ENCODE results near the gene CDC42SE2. TPM values are rescaled to one million over a fixed set of nuclear protein-coding genes. Genes with fewer than 3 reads are reported as not detected.

Gene CDC42SE2
- total RNA-seq, 1 experiment from 2014 or later: 22.5 TPM

DNA sequence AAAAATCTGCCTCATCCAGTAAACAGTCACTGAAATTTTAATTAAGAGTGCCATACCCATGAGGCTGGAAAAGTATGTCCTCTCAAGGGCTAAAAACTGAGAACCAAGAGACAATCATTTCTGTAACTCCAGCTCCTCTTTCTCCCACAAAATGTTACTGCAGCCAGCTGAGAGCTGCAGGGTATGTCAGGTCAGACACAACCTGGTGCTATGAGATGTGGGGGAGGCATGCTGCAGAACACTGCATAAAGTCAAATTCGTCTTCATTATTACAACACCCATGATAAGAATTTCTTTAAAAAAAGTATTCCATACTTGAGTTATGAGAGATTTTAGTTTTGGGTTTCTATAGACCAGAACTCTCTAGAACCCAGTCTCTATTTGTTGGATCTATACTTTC, 162.2 kb downstream of the CDC42SE2 start (continued):
- TF ChIP-seq, protein P1, sequence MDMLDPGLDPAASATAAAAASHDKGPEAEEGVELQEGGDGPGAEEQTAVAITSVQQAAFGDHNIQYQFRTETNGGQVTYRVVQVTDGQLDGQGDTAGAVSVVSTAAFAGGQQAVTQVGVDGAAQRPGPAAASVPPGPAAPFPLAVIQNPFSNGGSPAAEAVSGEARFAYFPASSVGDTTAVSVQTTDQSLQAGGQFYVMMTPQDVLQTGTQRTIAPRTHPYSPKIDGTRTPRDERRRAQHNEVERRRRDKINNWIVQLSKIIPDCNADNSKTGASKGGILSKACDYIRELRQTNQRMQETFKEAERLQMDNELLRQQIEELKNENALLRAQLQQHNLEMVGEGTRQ (CRISPR knock-in tag; IDR thresholded peaks at IDR 0.05): no peak
- no peak for TF ChIP-seq CBFB (CRISPR knock-in tag; IDR thresholded peaks at IDR 0.05; ENCODE audit: low read depth)
- TF ChIP-seq ZNF263 (CRISPR knock-in tag; IDR thresholded peaks at IDR 0.05; ENCODE audit: low read depth): no peak

GRCh38 chr5:131430794-131431193, 166.9 kb downstream of the CDC42SE2 start:
- ChIA-PET CTCF (no interaction called here), POLR2A (no interaction called here)
- H3K27me3 Mint-ChIP-seq (ENCODE audit: low read depth): no peaks in the 10 kb centered on the region
- DNase-seq (ENCODE audit: low spot score) (no peak), ATAC-seq (no peak)
- H3K4me1 Mint-ChIP-seq: peaks cover 6% of the 10 kb centered on the region
- peaks cover 54% of the 10 kb centered on the region for H3K36me3 Mint-ChIP-seq
- H3K4me3 Mint-ChIP-seq: no peak overlapping the region
- H3K9me3 Mint-ChIP-seq: no peaks in the 10 kb centered on the region
- H3K27ac Mint-ChIP-seq: no peak overlapping the region
- TF ChIP-seq, protein P2, sequence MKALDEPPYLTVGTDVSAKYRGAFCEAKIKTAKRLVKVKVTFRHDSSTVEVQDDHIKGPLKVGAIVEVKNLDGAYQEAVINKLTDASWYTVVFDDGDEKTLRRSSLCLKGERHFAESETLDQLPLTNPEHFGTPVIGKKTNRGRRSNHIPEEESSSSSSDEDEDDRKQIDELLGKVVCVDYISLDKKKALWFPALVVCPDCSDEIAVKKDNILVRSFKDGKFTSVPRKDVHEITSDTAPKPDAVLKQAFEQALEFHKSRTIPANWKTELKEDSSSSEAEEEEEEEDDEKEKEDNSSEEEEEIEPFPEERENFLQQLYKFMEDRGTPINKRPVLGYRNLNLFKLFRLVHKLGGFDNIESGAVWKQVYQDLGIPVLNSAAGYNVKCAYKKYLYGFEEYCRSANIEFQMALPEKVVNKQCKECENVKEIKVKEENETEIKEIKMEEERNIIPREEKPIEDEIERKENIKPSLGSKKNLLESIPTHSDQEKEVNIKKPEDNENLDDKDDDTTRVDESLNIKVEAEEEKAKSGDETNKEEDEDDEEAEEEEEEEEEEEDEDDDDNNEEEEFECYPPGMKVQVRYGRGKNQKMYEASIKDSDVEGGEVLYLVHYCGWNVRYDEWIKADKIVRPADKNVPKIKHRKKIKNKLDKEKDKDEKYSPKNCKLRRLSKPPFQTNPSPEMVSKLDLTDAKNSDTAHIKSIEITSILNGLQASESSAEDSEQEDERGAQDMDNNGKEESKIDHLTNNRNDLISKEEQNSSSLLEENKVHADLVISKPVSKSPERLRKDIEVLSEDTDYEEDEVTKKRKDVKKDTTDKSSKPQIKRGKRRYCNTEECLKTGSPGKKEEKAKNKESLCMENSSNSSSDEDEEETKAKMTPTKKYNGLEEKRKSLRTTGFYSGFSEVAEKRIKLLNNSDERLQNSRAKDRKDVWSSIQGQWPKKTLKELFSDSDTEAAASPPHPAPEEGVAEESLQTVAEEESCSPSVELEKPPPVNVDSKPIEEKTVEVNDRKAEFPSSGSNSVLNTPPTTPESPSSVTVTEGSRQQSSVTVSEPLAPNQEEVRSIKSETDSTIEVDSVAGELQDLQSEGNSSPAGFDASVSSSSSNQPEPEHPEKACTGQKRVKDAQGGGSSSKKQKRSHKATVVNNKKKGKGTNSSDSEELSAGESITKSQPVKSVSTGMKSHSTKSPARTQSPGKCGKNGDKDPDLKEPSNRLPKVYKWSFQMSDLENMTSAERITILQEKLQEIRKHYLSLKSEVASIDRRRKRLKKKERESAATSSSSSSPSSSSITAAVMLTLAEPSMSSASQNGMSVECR (CRISPR knock-in tag; IDR thresholded peaks at IDR 0.05; ENCODE audit: borderline replicate concordance): no peak
- TF ChIP-seq AFF4 (CRISPR knock-in tag; IDR thresholded peaks at IDR 0.05; ENCODE audit: borderline replicate concordance) (no peak), ZNF423 (CRISPR knock-in tag; IDR thresholded peaks at IDR 0.05) (no peak), ZNF121 (CRISPR knock-in tag; IDR thresholded peaks at IDR 0.05) (no peak), NFYB (CRISPR knock-in tag; conservative IDR thresholded peaks at IDR 0.05; ENCODE audit: low read depth) (no peak), TEAD1 (CRISPR knock-in tag; IDR thresholded peaks at IDR 0.05) (no peak), ZNF263 (CRISPR knock-in tag; IDR thresholded peaks at IDR 0.05; ENCODE audit: low read depth) (no peak), ZNF396 (CRISPR knock-in tag; IDR thresholded peaks at IDR 0.05; ENCODE audit: borderline replicate concordance) (no peak), FOXP1 (CRISPR knock-in tag; IDR thresholded peaks at IDR 0.05; ENCODE audit: borderline replicate concordance) (no peak), ATF2 (CRISPR knock-in tag; IDR thresholded peaks at IDR 0.05; ENCODE audit: borderline replicate concordance, low read depth) (no peak), TEAD4 (CRISPR knock-in tag; IDR thresholded peaks at IDR 0.05) (no peak), ATF6 (CRISPR knock-in tag; IDR thresholded peaks at IDR 0.05) (no peak), MAX (CRISPR knock-in tag; IDR thresholded peaks at IDR 0.05) (no peak), ELF4 (CRISPR knock-in tag; IDR thresholded peaks at IDR 0.05; ENCODE audit: low read depth) (no peak), JAZF1 (CRISPR knock-in tag; IDR thresholded peaks at IDR 0.05) (no peak), ZNF317 (CRISPR knock-in tag; IDR thresholded peaks at IDR 0.05; ENCODE audit: borderline replicate concordance, low read depth) (no peak)
- TF ChIP-seq, protein P3, sequence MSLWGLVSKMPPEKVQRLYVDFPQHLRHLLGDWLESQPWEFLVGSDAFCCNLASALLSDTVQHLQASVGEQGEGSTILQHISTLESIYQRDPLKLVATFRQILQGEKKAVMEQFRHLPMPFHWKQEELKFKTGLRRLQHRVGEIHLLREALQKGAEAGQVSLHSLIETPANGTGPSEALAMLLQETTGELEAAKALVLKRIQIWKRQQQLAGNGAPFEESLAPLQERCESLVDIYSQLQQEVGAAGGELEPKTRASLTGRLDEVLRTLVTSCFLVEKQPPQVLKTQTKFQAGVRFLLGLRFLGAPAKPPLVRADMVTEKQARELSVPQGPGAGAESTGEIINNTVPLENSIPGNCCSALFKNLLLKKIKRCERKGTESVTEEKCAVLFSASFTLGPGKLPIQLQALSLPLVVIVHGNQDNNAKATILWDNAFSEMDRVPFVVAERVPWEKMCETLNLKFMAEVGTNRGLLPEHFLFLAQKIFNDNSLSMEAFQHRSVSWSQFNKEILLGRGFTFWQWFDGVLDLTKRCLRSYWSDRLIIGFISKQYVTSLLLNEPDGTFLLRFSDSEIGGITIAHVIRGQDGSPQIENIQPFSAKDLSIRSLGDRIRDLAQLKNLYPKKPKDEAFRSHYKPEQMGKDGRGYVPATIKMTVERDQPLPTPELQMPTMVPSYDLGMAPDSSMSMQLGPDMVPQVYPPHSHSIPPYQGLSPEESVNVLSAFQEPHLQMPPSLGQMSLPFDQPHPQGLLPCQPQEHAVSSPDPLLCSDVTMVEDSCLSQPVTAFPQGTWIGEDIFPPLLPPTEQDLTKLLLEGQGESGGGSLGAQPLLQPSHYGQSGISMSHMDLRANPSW (CRISPR knock-in tag; conservative IDR thresholded peaks at IDR 0.05; ENCODE audit: low read depth): no peak
